Right hindlimb (tissue), 1 donor: ENCODE data around the gene FURIN.
"Not testable (repeated sequence)": the region's sequence is repeated elsewhere in the genome, so short reads cannot be mapped to it uniquely, and the experiment has no call there.

Experiments
- DNase-seq: peaks from one replicate; pipeline ENCODE4 v3.0.0-alpha.2; 2018

Gene FURIN

DNA sequence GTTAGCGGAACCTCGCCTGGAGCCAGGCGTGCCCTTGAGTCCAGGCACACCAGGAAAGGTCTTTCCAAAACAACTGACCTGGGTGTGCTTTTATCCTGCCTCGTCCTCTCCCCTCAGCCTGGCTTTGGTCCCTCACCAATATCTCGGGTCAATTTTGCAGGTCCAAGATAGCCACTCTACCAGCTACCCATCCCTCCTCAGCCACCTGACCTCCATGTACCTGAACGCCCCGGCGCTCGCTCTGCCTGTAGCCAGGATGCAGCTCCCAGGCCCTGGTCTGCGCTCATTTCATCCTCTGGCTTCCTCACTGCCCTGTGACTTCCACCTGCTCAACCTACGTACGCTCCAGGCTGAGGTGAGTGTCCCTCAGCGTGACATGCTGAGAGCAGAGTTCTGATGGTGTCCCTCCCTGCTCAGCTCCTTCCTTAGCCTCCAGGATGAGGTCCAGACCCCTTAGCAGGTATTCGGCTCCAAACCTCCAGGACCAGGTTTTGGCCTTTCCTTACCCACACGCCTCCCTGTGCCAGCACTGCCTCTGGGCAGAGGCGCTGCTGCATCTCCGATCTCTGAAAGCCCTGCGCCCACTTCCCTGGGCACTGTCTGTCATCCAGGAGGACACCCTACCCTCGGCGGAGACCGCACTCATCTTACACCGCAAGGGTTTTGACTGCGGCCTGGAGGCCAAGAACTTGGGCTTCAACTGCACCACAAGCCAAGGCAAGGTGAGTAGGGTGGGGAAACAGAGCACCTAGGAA lies 49.8 kb downstream of the FURIN start:
- DNase-seq = no peak

DNA sequence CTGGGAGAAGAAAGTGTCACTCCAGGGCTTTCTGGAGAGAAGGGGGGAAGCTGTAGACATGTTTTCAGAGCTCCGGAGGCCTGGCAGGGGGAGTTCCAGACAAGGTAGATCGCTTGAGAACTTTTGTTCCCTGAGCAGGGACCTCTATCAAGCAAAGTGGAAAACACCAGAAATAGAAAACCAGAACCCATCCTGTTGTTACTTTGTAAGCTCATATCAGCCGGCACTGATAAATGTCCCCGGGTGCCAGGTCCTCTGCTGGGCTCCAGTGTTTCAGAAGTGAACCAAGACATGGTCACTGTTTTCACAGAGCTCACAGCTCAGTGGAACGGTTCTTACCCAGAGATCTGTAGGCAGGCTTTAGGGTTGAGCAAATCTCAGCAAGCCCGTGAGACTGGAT lies 50.4 kb downstream of the FURIN start:
- no peak for DNase-seq

DNA sequence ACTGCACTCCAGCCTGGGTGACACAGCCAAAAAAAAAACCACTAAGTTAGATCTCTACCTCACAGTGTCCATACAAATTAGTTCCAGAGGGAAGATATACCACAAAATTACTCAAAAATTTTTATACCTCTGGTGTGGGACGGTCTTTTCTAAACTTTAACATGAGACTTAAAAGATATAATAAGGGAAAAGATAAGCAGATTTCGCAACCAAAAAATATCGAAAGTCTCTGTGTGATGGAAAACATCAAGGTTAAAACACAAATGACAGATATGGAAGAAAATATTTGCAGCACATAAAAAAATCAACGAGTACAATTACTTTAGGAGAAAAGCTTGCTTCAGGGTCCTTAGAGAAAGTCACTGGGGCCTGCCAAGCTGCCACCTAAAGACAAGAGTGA lies 53.5 kb downstream of the FURIN start:
- no peak for DNase-seq

DNA sequence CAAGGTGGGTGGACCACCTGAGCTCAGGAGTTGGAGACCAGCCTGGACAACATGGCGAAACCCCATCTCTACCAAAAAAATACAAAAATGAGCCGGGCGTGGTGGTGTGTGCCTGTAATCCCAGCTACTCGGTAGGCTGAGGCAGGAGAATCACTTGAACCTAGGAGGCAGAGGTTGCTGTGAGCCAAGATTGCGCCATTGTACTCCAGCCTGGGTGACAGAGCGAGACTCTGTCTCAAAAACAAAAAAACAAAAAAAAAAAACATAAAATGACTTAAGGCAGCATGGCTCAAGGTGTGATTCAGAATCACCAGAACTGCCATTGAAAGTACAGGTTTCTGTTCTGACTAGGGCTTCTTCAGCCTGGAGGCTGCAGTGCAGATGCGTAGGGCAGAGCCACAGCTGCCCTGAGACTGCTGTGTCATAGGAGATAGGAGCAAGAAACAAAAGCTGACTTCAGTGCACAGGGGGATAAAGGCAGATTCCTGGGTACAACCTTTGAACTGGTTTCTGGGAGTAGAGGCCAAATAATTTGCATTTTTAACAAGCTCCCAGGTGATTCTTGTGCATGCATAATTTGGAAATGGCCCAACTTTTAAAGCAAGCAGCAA lies 54.4 kb downstream of the FURIN start:
- not testable (repeated sequence) for DNase-seq

DNA sequence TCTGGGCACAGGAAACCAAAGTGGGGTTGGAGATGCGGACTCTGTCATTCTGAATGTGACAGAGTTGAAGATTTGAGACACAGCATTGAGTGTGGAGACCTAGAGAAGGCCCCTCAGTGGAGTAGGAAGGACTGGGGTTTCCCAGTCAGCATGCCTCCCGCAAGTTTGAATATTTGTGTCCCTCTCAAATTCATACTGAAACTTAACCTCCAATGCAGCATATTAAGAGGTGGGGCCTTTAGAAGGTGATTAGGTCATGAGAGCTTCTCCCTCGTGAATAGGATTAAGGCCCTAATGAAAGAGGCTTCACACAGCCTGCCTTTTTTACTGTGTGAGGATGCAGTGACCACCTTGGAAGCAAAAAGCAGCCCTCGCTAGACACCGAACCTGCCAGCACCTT lies 56.0 kb downstream of the FURIN start:
- no peak for DNase-seq

DNA sequence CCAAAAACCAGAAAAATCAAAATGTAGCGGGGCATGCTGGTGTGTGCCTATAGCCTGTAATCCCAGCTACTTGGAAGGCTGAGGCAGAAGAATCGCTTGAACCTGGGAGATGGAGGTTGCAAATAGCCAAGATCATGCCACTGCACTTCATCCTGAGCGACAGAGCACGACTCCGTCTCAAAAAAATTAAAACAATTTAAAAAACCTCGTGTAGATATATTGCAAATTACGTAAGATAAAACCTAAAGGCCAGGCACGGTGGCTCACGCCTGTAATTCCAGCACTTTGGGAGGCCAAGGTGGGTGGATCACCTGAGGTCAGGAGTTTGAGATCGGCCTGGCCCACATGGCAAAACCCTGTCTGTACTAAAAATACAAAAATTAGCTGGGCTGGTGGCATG lies 58.4 kb downstream of the FURIN start:
- not testable (repeated sequence) for DNase-seq

DNA sequence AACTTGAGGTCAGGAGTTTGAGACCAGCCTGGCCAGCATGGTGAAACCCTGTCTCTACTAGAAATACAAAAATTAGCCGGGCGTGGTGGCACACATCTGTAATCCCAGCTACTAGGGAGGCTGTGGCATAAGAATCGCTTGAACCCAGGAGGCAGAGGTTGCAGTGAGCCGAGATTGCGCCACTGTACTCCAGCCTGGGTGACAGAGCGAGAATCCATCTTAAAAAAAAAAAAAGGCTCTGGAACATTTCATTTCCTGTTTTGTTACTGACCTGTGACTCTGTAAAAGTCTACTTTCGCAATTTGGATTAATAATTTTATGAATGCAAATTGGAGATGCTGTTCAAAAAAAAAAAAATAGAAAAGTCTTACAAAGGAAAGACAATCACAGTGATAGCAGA lies 59.7 kb downstream of the FURIN start:
- not testable (repeated sequence) for DNase-seq

DNA sequence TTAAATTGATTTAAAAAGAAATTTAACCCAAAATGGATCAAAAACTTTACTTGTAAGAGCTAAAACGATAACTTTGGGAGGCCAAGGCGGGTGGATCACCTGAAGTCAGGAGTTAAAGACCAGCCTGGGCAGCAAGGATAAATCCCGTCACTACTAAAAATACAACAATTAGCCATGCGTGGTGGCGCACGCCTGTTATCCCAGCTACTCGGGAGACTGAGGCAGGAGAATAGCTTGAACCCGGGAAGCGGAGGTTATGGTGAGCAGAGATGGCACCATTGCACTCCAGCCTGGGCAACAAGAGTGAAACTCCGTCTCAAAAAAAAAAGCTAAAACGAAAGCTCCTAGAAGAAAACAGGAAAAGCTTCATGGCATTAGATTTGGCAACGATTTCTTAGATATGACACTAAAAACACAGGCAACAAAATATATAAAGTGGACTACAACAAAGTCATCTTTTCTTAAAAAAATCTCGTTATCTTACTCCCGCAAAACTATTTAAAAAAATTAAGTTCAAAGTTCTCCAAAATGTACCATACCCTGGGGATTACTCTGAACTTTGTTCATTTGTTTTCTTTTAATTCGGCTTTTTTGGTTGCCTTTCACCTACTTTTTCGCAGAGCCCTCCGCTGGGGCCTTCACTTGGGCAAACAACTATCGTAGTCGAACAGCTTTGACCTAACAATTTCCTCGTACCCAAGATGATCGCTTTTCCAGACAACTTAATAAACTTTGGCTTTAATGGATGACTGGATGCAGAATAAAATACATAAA lies 61.0 kb downstream of the FURIN start:
- DNase-seq = no peak

DNA sequence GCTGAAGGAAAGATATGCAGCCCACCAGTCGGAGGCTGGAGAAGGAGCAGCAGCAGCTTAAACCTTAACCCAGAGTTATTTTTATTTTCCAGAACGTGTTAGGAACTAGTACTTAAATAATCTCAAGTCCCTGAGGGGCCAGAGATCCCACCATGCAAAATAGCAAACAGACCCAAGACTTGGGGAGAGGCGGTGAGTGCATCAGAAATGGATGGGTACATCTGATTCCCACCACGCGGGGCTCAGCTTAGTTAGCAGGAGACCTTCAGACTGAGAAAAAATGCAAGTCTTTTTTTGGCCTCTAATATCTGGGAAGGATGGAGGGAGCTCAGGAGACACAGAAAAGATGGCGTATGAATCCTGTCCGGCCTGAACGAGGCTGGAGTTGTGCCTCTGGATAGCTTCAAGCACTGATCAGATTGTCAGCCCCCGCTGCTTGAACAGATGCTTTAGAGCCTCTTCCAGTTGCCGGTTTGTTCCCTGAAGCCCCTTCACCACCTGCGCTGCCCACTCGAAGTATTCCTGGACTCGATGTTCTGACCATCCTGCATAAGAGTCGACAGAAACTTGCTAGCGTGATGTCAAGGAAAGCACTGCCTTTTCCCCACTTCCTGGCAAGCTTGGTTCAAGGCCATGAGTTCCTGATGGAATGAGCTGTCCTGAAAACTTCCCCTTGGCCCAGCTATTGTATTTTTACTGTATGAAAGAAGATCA lies 62.6 kb downstream of the FURIN start:
- no peak for DNase-seq

DNA sequence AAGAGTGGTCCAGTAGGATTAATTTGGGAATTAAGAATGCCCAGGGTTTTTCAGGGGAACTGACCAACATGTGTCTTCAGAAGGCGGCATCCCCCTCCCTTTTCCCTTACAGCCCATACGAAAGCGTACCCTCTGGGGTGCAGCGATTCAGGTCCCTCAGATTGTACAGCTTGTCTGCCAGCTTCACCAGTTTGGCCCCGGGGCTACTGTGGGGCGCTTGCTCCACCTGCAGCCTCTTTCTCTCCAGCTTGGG lies 63.1 kb downstream of the FURIN start:
- no peak for DNase-seq

DNA sequence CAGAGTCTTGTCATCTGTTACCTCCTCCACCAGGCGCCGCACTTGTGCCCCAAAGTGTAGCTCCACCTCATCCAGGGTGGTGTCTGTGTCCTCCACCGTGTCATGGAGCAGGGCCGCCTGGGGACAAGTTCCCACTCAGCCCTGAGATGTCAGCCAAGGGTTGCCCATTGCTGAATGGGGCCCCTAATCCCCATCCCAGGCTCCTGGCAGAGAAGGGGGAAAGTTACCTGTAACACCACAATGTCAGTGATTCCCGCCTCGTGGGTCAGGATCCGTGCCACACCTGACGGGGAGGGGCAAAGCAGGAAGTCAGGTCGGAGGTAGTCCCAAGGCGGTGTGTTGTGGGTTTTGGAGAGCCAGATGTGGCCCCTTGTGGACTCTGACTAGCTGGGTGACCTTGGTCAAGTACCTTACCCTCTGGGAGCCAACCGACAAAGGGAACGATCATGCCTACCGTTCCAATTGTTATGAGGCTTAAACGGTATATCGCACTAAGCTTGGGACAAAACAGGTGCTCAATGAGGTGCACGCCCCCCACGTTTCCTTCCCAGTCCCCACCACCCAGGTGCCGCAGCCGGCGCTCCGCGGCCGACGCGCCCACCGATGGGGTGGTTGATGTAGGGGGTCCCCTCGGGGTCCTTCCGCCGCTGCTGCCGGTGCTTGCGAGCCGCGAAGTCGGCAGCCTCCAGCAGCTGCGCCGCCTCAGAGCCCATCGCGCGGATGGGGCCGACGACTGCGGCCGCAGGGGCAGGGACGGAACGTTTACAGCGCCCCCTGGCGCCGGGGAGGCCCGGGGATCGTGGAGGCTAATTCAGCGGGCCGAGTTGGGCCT lies 63.7 kb downstream of the FURIN start, which contains the start of gene HDDC3:
Gene HDDC3, minus strand, starts transcription at position 722 of the 832 bp plus-strand sequence. Its CDS starts 9 bp downstream, at position 713.
- DNase-seq = peak; percentile 90

DNA sequence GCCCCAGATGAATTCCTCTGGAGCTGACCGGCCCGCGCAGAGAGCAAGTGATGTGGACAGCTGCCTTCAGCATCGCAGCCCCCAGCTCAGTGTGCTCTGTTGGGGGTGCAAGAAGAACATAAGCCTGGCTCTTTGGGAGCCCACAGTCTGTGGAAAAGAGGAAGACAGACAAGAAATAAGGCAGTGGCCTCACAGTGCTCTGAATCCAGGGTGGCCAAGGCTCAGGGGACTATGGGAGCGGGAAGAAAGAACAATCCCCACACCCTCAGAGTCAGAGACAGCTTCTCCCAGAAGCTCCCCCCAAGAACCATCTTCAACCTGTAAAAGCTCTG lies 64.2 kb downstream of the FURIN start:
- DNase-seq = no peak
